Chondrocyte (in vitro differentiated cells): ENCODE results near the gene RPL19. TPM values are rescaled to one million over a fixed set of nuclear protein-coding genes. Genes with fewer than 3 reads are reported as not detected.

Experiments
- DNase-seq: peaks from one replicate; pipeline ENCODE4 v3.0.0; 2021; ENCODE audit warnings: mixed read lengths, low spot score
- H3K27ac Mint-ChIP-seq: one replicate; pipeline ENCODE4 v1.8.0; 2021; ENCODE audit warnings: mild to moderate bottlenecking, moderate library complexity, mixed read lengths; ENCODE audit not compliant: unreplicated experiment
- H3K27me3 Mint-ChIP-seq: 2 replicates; pipeline ENCODE4 v1.8.0; 2021; ENCODE audit warnings: low read depth, mixed read lengths
- H3K36me3 Mint-ChIP-seq: 2 replicates; pipeline ENCODE4 v1.8.0; 2021; ENCODE audit warnings: low read depth, mixed read lengths
- H3K4me1 Mint-ChIP-seq: 2 replicates; pipeline ENCODE4 v1.8.0; 2021; ENCODE audit warnings: low read depth, mild to moderate bottlenecking, mixed read lengths
- H3K4me3 Mint-ChIP-seq: one replicate; pipeline ENCODE4 v1.8.0; 2021; ENCODE audit warnings: mild to moderate bottlenecking, moderate library complexity, mixed read lengths; ENCODE audit not compliant: unreplicated experiment
- H3K9me3 Mint-ChIP-seq: 2 replicates; pipeline ENCODE4 v1.8.0; 2021; ENCODE audit warnings: low read depth, mixed read lengths
- total RNA-seq: library from RNA; stranded (reverse); gene quantifications from 3 replicates; pipeline ENCODE4 v1.2.1, GENCODE V29; 2021
- TF ChIP-seq, protein P1 (sequence below): fragments of 200-600 bp; sonication (generic); IDR thresholded peaks from 2 replicates; pipeline ENCODE4 v1.5.0; 2021; ENCODE audit warnings: antibody characterized with exemption, mild to moderate bottlenecking, moderate library complexity

RPL19 gene
- total RNA-seq, 1 donor from 2014 or later, result 1,035 TPM

DNA sequence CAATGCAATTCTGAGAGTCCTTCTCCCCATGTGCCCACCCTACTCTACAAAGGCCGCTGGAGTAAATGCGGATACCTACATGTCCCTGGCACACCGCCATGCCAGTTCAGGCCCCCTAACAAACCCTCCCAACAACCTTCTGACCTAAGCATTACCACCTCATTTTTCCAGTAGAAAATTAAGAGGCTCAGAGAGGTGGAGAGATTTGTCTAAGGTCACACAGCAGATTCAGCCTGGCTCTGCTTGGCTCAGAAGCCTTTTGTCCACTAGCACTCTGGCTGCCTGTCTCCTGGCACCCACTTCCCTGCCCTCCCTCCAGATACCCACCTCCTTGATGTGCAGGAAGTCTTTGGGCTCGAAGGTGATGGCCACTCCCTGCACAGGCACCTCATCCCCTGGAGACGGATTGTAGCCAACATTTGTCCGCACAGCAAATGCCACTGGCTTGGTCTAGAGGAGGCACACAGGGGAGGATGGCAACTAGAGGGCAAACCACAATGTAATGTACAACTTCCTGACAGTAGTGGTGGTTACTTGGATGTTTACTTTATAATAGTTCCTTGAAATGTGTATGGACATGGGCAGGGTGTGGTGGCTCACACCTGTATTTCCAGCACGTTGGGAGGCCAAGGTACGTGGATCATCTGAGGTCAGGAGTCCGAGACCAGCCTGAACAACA is 12.8 kb upstream of the RPL19 start:
- DNase-seq, result no peak
- no peaks in the 10 kb centered on the region for H3K27me3 Mint-ChIP-seq
- H3K4me3 Mint-ChIP-seq, result no peak overlapping the region
- no peaks in the 10 kb centered on the region for H3K9me3 Mint-ChIP-seq
- TF ChIP-seq, protein P1, sequence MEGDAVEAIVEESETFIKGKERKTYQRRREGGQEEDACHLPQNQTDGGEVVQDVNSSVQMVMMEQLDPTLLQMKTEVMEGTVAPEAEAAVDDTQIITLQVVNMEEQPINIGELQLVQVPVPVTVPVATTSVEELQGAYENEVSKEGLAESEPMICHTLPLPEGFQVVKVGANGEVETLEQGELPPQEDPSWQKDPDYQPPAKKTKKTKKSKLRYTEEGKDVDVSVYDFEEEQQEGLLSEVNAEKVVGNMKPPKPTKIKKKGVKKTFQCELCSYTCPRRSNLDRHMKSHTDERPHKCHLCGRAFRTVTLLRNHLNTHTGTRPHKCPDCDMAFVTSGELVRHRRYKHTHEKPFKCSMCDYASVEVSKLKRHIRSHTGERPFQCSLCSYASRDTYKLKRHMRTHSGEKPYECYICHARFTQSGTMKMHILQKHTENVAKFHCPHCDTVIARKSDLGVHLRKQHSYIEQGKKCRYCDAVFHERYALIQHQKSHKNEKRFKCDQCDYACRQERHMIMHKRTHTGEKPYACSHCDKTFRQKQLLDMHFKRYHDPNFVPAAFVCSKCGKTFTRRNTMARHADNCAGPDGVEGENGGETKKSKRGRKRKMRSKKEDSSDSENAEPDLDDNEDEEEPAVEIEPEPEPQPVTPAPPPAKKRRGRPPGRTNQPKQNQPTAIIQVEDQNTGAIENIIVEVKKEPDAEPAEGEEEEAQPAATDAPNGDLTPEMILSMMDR, result no peak
- no peak overlapping the region for H3K27ac Mint-ChIP-seq
- peaks cover 28% of the 10 kb centered on the region for H3K36me3 Mint-ChIP-seq
- H3K4me1 Mint-ChIP-seq, result no peaks in the 10 kb centered on the region

- Mint-ChIP-seq H3K4me3 (no peak overlapping the region), H3K27me3 (no peaks in the 10 kb centered on the region), H3K4me1 (peaks cover 33% of the 10 kb centered on the region), H3K9me3 (no peaks in the 10 kb centered on the region), H3K27ac (peak overlapping the region; percentile 13), H3K36me3 (peaks cover 18% of the 10 kb centered on the region)
- TF ChIP-seq, protein P1, result no peak
- DNase-seq, result no peak
These were observed 8.2 kb upstream of the RPL19 start for GRCh38 chr17:39191750-39192510.

GRCh38 chr17:39192901-39193300 is 7.2 kb upstream of the RPL19 start:
- H3K36me3 Mint-ChIP-seq, result peaks cover 15% of the 10 kb centered on the region
- no peak overlapping the region for H3K4me3 Mint-ChIP-seq
- peaks cover 34% of the 10 kb centered on the region for H3K4me1 Mint-ChIP-seq
- H3K9me3 Mint-ChIP-seq, result no peaks in the 10 kb centered on the region
- peak overlapping the region; percentile 73 for H3K27ac Mint-ChIP-seq
- DNase-seq, result no peak
- no peaks in the 10 kb centered on the region for H3K27me3 Mint-ChIP-seq
- TF ChIP-seq, protein P1, result no peak

- Mint-ChIP-seq H3K36me3 (peaks cover 15% of the 10 kb centered on the region), H3K9me3 (no peaks in the 10 kb centered on the region), H3K4me3 (no peak overlapping the region), H3K27me3 (no peaks in the 10 kb centered on the region), H3K4me1 (peaks cover 39% of the 10 kb centered on the region), H3K27ac (no peak overlapping the region)
- TF ChIP-seq, protein P1, result no peak
- DNase-seq, result no peak
These were observed 6.7 kb upstream of the RPL19 start for GRCh38 chr17:39193346-39193745.

DNA sequence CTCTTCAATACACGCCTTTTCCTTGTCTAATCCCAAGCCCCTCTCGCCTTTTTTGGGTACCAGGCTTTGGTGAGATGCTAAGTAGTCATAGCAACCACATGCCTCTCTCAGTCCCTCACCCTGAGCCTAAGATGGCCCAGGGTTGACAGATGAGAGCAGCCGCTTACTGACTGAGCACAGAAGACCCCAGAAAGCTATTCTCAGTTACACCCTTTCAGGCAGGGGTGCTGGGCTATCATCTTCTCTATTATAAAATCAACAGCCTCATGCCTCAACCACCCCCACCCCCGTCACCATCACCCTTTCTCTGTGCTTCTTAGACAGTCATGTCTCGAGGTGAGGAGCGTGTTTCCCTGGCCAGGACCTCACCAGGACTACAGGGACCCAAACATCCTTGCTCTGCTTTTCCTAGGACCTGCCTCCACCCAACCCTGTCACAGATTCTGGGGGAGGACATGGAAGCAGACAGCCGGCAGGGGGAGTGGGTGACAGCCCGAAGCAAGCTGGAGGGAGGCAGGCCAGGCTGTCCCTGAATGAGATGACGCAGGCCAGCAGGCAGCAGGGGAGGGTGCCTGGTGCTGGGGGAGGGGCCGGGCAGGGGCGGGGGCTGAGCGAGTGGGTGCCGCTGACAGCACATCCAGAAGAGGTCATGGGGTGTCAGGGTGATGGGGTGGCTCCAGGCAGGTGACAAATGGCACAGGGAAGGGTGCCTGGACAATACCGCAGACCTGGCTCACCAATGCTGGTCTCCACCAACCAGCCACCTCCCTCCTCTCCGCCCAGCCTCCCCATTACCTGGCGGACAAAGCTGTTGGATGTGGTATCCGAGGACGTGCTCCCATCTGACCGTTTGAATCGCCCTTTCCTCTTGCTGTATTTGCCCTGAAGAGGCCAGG is 5.7 kb upstream of the RPL19 start:
- TF ChIP-seq, protein P1, result peak; percentile 71
- no peak for DNase-seq
- Mint-ChIP-seq H3K27ac (peak overlapping the region; percentile 62), H3K4me3 (peak overlapping the region; percentile 45), H3K27me3 (no peaks in the 10 kb centered on the region), H3K9me3 (no peaks in the 10 kb centered on the region), H3K4me1 (peaks cover 40% of the 10 kb centered on the region), H3K36me3 (peaks cover 14% of the 10 kb centered on the region)
